GM23338 (cell line): ENCODE measurements around the gene ATP5F1B. TPM values are rescaled to one million over a fixed set of nuclear protein-coding genes. Genes with fewer than 3 reads are reported as not detected.

Experiments
- ATAC-seq: fragments of 200-7000 bp; cut with Tn5 transposase; 3 replicates; pipeline ENCODE4 v1.9.1; 2020
- DNase-seq: peaks from one replicate; pipeline ENCODE4 v3.0.0-alpha.2; 2015; ENCODE audit warnings: low spot score
- H2AFZ ChIP-seq: fragments of 200-600 bp; sonication (generic); 2 replicates; pipeline ENCODE4 v1.8.0; 2016; ENCODE audit warnings: antibody characterized with exemption, mild to moderate bottlenecking, moderate library complexity
- H3F3A ChIP-seq: fragments of 200-600 bp; sonication (generic); replicated peaks from 2 replicates; pipeline ENCODE4 v1.8.0; 2017; ENCODE audit warnings: antibody characterized with exemption, mixed run types, low read depth
- H3K27ac ChIP-seq: fragments of 200-600 bp; sonication (generic); 2 replicates; pipeline ENCODE4 v1.6.1; 2016; ENCODE audit warnings: low read depth
- H3K27me3 ChIP-seq: fragments of 200-600 bp; sonication (generic); 2 replicates; pipeline ENCODE4 v1.8.0; 2016; ENCODE audit warnings: mild to moderate bottlenecking, mixed run types, moderate library complexity; ENCODE audit not compliant: insufficient read depth
- H3K36me3 ChIP-seq: fragments of 200-600 bp; sonication (generic); 2 replicates; pipeline ENCODE4 v1.8.0; 2016; ENCODE audit warnings: mild to moderate bottlenecking; ENCODE audit not compliant: insufficient read depth
- H3K4me1 ChIP-seq: fragments of 200-600 bp; sonication (generic); 2 replicates; pipeline ENCODE4 v1.8.0; 2016; ENCODE audit warnings: mild to moderate bottlenecking, moderate library complexity; ENCODE audit not compliant: insufficient read depth
- H3K4me2 ChIP-seq: fragments of 200-600 bp; sonication (generic); 2 replicates; pipeline ENCODE4 v1.7.1; 2017; ENCODE audit warnings: mixed run types
- H3K4me3 ChIP-seq: fragments of 200-600 bp; sonication (generic); 2 replicates; pipeline ENCODE4 v1.6.1; 2016; ENCODE audit warnings: mixed run types
- H3K79me2 ChIP-seq: fragments of 200-600 bp; sonication (generic); replicated peaks from 2 replicates; pipeline ENCODE4 v1.8.0; 2017; ENCODE audit warnings: mild to moderate bottlenecking; ENCODE audit not compliant: insufficient read depth
- H3K9me2 ChIP-seq: fragments of 200-600 bp; sonication (generic); 2 replicates; pipeline ENCODE4 v1.8.0; 2017; ENCODE audit not compliant: insufficient read depth
- H4K20me1 ChIP-seq: fragments of 200-600 bp; sonication (generic); replicated peaks from 2 replicates; pipeline ENCODE4 v1.8.0; 2017; ENCODE audit warnings: mild to moderate bottlenecking; ENCODE audit not compliant: insufficient read depth
- H3K27ac Mint-ChIP-seq: 2 replicates; pipeline ENCODE4 v1.8.0; 2020; ENCODE audit warnings: inconsistent platforms, mild to moderate bottlenecking, moderate library complexity, mixed read lengths
- H3K27me3 Mint-ChIP-seq: 3 replicates; pipeline ENCODE4 v1.8.0; 2022; ENCODE audit warnings: low read depth, mild to moderate bottlenecking, moderate library complexity, mixed read lengths, inconsistent platforms; ENCODE audit not compliant: insufficient read depth, poor library complexity
- H3K36me3 Mint-ChIP-seq: 3 replicates; pipeline ENCODE4 v1.8.0; 2021; ENCODE audit warnings: low read depth, mild to moderate bottlenecking, inconsistent platforms, moderate library complexity, mixed read lengths
- H3K4me1 Mint-ChIP-seq: 3 replicates; pipeline ENCODE4 v1.8.0; 2020; ENCODE audit warnings: mild to moderate bottlenecking, inconsistent platforms, mixed read lengths
- H3K4me3 Mint-ChIP-seq: 3 replicates; pipeline ENCODE4 v1.8.0; 2021; ENCODE audit warnings: moderate library complexity, mild to moderate bottlenecking, inconsistent platforms, mixed read lengths
- H3K9me3 Mint-ChIP-seq: 3 replicates; pipeline ENCODE4 v1.8.0; 2020; ENCODE audit warnings: moderate library complexity, mild to moderate bottlenecking, inconsistent platforms, mixed read lengths
- CREB1 ChIP-seq: fragments of 250-450 bp; sonication (Bioruptor Pico); IDR thresholded peaks from 2 replicates; pipeline ENCODE4 v1.5.0; 2020; ENCODE audit warnings: low read depth, mild to moderate bottlenecking, moderate library complexity
- EZH2 ChIP-seq: fragments of 200-600 bp; sonication (generic); IDR thresholded peaks from one replicate; pipeline ENCODE4 v1.8.0; 2017; ENCODE audit warnings: antibody characterized with exemption, mild to moderate bottlenecking, low read depth; ENCODE audit not compliant: unreplicated experiment
- EZH2phosphoT487 ChIP-seq: fragments of 200-600 bp; sonication (generic); IDR thresholded peaks from one replicate; pipeline ENCODE4 v1.8.1; 2018; ENCODE audit warnings: antibody characterized with exemption; ENCODE audit not compliant: unreplicated experiment
- NANOG ChIP-seq: IDR thresholded peaks from 2 replicates; pipeline ENCODE4 v1.6.1; 2016; ENCODE audit warnings: antibody characterized with exemption, borderline replicate concordance
- POLR2AphosphoS5 ChIP-seq: IDR thresholded peaks from 2 replicates; pipeline ENCODE4 v1.6.1; 2016; ENCODE audit warnings: antibody characterized with exemption, low read depth
- STAT1 ChIP-seq: IDR thresholded peaks from one replicate; pipeline ENCODE4 v1.6.1; 2016; ENCODE audit warnings: antibody characterized with exemption; ENCODE audit not compliant: unreplicated experiment
- ZNF331 ChIP-seq: fragments of 250-450 bp; sonication (Bioruptor Pico); IDR thresholded peaks from 2 replicates; pipeline ENCODE4 v1.5.0; 2020; ENCODE audit warnings: low read depth, mild to moderate bottlenecking, moderate library complexity
- polyA plus RNA-seq: library from polyadenylated mRNA; unstranded; fragments of >200 nt; fragmentation: Nextera tagmentation; extraction: Ambion mirVana; gene quantifications from 2 replicates; pipeline ENCODE4 v1.2.1, GENCODE V29; 2016
- total RNA-seq: library from RNA; depleted of rRNA; stranded (reverse); fragments of >200 nt; shearing (Covaris generic); gene quantifications from 2 replicates; pipeline ENCODE4 v1.2.3, GENCODE V29; 2014
- TF ChIP-seq, protein P1 (sequence below): IDR thresholded peaks from one replicate; pipeline ENCODE4 v1.6.1; 2018; ENCODE audit warnings: antibody characterized with exemption; ENCODE audit not compliant: unreplicated experiment
- TF ChIP-seq, protein P2 (sequence below): IDR thresholded peaks from 2 replicates; pipeline ENCODE4 v1.6.1; 2016; ENCODE audit warnings: antibody characterized with exemption

ATP5F1B gene
- total and polyA plus RNA-seq, 2 experiments from 2014 or later: 763 to 956 TPM

DNA sequence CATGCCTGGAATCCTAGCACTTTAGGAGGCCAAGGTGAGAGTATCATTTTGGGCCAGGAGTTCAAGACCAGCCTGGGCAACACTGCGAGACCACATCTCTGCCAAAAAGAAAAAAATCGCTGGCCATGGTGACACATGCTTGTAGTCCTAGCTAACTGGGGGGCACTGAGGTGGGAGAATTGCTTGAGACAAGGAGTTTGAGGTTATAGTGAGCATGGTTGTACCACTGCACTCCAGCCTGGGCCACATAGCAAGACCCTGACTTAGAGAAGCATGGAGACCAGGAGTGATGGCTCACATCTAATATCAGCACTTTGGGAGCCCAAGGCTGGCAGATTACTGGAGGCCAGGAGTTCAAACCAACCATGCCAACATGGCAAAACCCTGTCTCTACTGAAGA is 33.1 kb upstream of the ATP5F1B start:
- H3K4me2 ChIP-seq: no peak overlapping the region
- H3K36me3 ChIP-seq: 0 out of 2 replicates have a peak, but pooled peaks cover 10% of the 10 kb centered on the region
- peaks cover 80% of the 10 kb centered on the region for H4K20me1 ChIP-seq
- H3K4me1 Mint-ChIP-seq: peaks cover 10% of the 10 kb centered on the region
- H3K4me1 ChIP-seq: peaks cover 10% of the 10 kb centered on the region
- peaks cover 11% of the 10 kb centered on the region; the same call in 1 of the 2 replicates for H3F3A ChIP-seq
- peak overlapping the region; percentile 34; the same call in 1 of the 2 replicates for H3K27ac Mint-ChIP-seq
- TF ChIP-seq NANOG: no peak
- TF ChIP-seq POLR2AphosphoS5: 0 out of 2 replicates have a peak, but pooled peaks have one; percentile 22
- peaks cover 62% of the 10 kb centered on the region for H3K36me3 Mint-ChIP-seq
- no peaks in the 10 kb centered on the region for H3K27me3 ChIP-seq
- no peak overlapping the region; the same call in 2 of the 3 replicates for H3K4me3 Mint-ChIP-seq
- DNase-seq: no peak
- no peaks in the 10 kb centered on the region for H3K9me3 Mint-ChIP-seq
- H3K27ac ChIP-seq: peak overlapping the region; percentile 34; the same call in 1 of the 2 replicates
- no peak overlapping the region for H2AFZ ChIP-seq
- H3K27me3 Mint-ChIP-seq: peaks cover 7% of the 10 kb centered on the region
- no peak overlapping the region for H3K4me3 ChIP-seq
- peaks cover 100% of the 10 kb centered on the region for H3K79me2 ChIP-seq
- ATAC-seq: no peak
- H3K9me2 ChIP-seq: no peaks in the 10 kb centered on the region

DNA sequence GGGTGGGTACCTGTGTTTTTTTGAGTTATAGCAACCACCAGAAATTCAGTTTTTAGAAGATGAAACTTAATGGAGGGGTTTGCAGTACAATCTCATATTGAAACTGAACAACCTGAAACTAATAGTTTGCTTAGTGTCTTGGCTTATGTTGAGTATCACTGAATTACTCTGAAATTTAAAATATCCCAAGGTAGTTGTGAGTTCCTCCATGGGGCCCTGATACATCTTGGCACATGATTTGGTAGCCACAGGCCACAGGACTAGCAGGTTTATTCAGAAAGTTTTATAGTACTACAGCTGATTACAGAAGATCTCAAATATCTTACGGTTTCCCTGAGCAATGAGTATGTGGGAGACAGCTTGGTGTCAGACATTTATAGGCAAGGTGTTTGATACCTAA is 31.9 kb upstream of the ATP5F1B start:
- peaks cover 100% of the 10 kb centered on the region for H3K79me2 ChIP-seq
- H3K4me2 ChIP-seq: no peak overlapping the region
- H4K20me1 ChIP-seq: peaks cover 76% of the 10 kb centered on the region
- no peak for ATAC-seq
- TF ChIP-seq STAT1 (no peak), CREB1 (no peak)
- TF ChIP-seq, protein P1, sequence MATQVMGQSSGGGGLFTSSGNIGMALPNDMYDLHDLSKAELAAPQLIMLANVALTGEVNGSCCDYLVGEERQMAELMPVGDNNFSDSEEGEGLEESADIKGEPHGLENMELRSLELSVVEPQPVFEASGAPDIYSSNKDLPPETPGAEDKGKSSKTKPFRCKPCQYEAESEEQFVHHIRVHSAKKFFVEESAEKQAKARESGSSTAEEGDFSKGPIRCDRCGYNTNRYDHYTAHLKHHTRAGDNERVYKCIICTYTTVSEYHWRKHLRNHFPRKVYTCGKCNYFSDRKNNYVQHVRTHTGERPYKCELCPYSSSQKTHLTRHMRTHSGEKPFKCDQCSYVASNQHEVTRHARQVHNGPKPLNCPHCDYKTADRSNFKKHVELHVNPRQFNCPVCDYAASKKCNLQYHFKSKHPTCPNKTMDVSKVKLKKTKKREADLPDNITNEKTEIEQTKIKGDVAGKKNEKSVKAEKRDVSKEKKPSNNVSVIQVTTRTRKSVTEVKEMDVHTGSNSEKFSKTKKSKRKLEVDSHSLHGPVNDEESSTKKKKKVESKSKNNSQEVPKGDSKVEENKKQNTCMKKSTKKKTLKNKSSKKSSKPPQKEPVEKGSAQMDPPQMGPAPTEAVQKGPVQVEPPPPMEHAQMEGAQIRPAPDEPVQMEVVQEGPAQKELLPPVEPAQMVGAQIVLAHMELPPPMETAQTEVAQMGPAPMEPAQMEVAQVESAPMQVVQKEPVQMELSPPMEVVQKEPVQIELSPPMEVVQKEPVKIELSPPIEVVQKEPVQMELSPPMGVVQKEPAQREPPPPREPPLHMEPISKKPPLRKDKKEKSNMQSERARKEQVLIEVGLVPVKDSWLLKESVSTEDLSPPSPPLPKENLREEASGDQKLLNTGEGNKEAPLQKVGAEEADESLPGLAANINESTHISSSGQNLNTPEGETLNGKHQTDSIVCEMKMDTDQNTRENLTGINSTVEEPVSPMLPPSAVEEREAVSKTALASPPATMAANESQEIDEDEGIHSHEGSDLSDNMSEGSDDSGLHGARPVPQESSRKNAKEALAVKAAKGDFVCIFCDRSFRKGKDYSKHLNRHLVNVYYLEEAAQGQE: no peak
- no peak overlapping the region for H3K4me3 ChIP-seq
- DNase-seq: no peak
- peaks cover 63% of the 10 kb centered on the region for H3K36me3 Mint-ChIP-seq
- H3K27me3 Mint-ChIP-seq: peaks cover 7% of the 10 kb centered on the region
- peaks cover 13% of the 10 kb centered on the region for H3K36me3 ChIP-seq
- no peak overlapping the region for H2AFZ ChIP-seq
- peaks cover 9% of the 10 kb centered on the region for H3K4me1 Mint-ChIP-seq
- H3K9me3 Mint-ChIP-seq: no peaks in the 10 kb centered on the region
- H3F3A ChIP-seq: peaks cover 10% of the 10 kb centered on the region; the same call in 1 of the 2 replicates
- no peaks in the 10 kb centered on the region for H3K9me2 ChIP-seq
- H3K27ac ChIP-seq: peak overlapping the region; percentile 35; the same call in 1 of the 2 replicates
- H3K27me3 ChIP-seq: no peaks in the 10 kb centered on the region
- no peak overlapping the region; the same call in 1 of the 2 replicates for H3K27ac Mint-ChIP-seq
- peaks cover 1% of the 10 kb centered on the region for H3K4me1 ChIP-seq
- H3K4me3 Mint-ChIP-seq: no peak overlapping the region

DNA sequence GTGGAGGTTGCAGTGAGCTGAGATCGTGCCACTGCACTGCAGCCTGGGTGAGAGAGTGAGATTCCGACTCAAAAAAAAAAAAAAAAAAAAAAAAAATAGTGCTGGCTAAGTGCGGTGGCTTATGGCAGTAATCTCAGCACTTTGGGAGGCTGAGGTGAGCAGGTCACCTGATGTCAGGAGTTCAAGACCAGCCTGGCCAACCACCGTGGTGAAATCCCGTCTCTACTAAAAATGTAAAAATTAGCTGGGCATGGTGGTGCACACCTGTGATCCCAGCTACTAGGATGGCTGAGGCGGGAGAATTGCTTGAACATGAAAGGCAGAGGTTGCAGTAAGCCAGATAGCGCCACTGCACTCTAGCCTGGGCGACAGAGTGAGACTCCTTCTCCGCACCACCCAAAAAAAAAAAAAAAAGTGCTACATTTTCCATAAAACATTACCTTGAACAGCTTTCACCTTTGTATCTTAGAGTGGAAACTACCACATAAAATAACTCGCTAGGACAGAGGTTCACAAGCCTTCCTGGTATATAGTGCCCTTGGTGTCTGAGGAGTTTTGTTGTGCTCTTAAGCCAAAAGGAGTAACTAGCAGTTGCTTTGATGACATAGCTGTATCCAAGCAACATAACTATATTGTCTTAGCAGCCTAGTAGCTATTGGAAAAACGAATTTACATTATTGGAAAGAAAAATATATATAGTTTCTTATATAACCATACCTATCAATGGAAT is 31.2 kb upstream of the ATP5F1B start:
- Histone ChIP-seq H3K27ac (no peak overlapping the region), H3K79me2 (peaks cover 100% of the 10 kb centered on the region), H3K4me2 (no peak overlapping the region), H3K4me1 (no peaks in the 10 kb centered on the region; the same call in none of the 2 replicates), H2AFZ (no peak overlapping the region), H3F3A (peaks cover 9% of the 10 kb centered on the region; the same call in 1 of the 2 replicates), H3K9me2 (no peaks in the 10 kb centered on the region), H4K20me1 (peaks cover 76% of the 10 kb centered on the region), H3K4me3 (no peak overlapping the region), H3K36me3 (peaks cover 20% of the 10 kb centered on the region), H3K27me3 (no peaks in the 10 kb centered on the region)
- Mint-ChIP-seq H3K4me3 (no peak overlapping the region), H3K27ac (no peak overlapping the region), H3K9me3 (no peaks in the 10 kb centered on the region), H3K27me3 (peaks cover 7% of the 10 kb centered on the region), H3K36me3 (peaks cover 64% of the 10 kb centered on the region), H3K4me1 (peaks cover 8% of the 10 kb centered on the region)
- ATAC-seq (no peak), DNase-seq (no peak)
- TF ChIP-seq NANOG: no peak
- TF ChIP-seq CREB1: no peak
- TF ChIP-seq EZH2: no peak
- TF ChIP-seq ZNF331 (CRISPR knock-in tag): no peak
- TF ChIP-seq, protein P2, sequence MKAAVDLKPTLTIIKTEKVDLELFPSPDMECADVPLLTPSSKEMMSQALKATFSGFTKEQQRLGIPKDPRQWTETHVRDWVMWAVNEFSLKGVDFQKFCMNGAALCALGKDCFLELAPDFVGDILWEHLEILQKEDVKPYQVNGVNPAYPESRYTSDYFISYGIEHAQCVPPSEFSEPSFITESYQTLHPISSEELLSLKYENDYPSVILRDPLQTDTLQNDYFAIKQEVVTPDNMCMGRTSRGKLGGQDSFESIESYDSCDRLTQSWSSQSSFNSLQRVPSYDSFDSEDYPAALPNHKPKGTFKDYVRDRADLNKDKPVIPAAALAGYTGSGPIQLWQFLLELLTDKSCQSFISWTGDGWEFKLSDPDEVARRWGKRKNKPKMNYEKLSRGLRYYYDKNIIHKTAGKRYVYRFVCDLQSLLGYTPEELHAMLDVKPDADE: no peak
- TF ChIP-seq, protein P1: no peak
- no peak for TF ChIP-seq POLR2AphosphoS5
- no peak for TF ChIP-seq EZH2phosphoT487
- no peak for TF ChIP-seq STAT1
